ENCODE measurements around the gene MYO16.

GRCh38 chr13:108657519-108657918 is 28.1 kb downstream of the MYO16 start:
- TF ChIP-seq CTCF (IDR thresholded peaks at IDR 0.05; ENCODE audit: poor library complexity, severe bottlenecking) (no peak), MXI1 (conservative IDR thresholded peaks at IDR 0.05; ENCODE audit: poor library complexity, severe bottlenecking) (no peak), EZH2 (IDR thresholded peaks at IDR 0.05; ENCODE audit: borderline replicate concordance, insufficient read depth, low read length, poor library complexity, severe bottlenecking) (no peak), SMC3 (conservative IDR thresholded peaks at IDR 0.05; ENCODE audit: poor library complexity) (no peak)

All from neural cell (in vitro differentiated cells).